Measurements from ENCODE around the gene RAPGEF5. TPM values are rescaled to one million over a fixed set of nuclear protein-coding genes. Genes with fewer than 3 reads are reported as not detected.

RAPGEF5 gene
- total RNA-seq, 1 donor from 2014 or later, result 56.9 TPM

- no peak for DNase-seq (ENCODE audit: low spot score)
Measured at GRCh38 chr7:22192801-22193200, 164.2 kb downstream of the RAPGEF5 start.

DNA sequence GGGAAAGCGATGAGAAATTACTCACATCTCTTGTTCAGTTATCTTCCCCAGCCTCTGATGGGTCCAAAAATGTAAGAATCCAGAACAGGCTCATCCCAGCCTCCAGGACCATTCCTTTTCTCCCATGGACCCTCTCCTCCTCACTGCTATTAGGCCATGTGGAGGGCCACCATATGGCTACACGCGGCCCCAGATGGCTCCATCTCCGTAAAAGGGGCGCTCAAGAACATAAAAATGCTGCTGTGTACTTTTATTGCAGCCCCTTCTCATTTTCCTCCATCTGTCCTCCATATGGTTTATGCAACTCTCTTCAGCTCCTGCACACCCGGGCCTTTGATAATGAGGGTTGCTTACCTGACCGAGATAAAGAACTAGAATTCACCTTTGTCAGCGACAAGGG lies 166.2 kb downstream of the RAPGEF5 start:
- DNase-seq (ENCODE audit: low spot score), result no peak

DNA sequence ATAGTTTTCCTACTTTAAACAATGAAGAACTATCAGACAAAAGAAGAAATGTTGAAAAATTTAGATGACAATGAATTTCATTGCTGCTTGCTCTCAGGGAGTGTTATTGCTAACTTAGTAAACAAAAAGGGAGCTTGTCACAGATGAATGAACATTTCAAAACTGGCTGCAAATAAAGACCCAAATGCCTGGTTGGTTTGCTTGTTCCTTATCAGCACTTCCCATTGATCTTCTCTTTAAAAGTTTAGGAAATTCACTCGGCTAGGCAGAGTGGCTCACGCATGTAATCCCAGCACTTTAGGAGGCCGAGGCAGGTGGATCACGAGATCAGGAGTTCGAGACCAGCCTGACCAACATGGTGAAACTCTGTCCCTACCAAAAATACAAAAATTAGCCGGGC lies 167.2 kb downstream of the RAPGEF5 start:
- DNase-seq (ENCODE audit: low spot score), result no peak

DNA sequence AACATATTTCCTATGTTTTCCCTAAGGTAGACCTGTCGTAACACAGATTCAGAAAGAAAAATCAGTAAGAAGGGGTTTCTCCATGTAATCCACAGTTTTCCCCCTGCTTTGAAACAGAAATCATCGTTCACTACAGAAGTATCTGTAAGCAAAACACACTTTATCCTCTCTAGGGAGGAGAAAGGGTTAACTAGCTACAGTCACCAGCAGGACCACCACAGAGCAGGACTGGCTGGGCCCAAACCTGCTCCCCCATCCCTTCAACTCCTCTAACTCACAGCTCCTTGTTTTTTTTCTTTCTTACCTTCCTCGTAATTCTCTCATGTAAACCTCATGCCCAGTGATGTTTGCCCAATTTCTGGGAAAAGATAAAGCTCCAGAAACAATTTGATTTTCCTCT lies 167.7 kb downstream of the RAPGEF5 start:
- DNase-seq (ENCODE audit: low spot score), result no peak

GRCh38 chr7:22187691-22188348 lies 169.1 kb downstream of the RAPGEF5 start:
- no peak for DNase-seq (ENCODE audit: low spot score)

DNA sequence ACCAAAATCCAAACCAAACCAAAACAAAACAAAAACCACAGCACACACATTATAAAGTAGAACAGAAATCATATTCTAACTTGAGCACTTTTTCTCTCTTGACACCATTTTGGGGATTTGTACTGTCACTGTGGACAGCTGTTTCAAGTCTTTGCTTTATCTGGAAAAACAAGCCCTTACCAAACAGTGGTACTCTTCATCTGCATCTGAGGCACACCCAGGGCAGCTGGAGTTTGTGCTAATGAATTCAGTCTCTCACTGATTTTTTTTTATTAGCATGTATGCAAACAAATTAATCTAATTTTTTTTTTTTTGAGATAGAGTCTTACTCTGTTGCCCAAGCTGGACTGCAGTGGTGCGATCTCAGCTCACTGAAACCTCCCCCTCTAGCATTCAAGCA lies 171.4 kb downstream of the RAPGEF5 start:
- no peak for DNase-seq (ENCODE audit: low spot score)

DNA sequence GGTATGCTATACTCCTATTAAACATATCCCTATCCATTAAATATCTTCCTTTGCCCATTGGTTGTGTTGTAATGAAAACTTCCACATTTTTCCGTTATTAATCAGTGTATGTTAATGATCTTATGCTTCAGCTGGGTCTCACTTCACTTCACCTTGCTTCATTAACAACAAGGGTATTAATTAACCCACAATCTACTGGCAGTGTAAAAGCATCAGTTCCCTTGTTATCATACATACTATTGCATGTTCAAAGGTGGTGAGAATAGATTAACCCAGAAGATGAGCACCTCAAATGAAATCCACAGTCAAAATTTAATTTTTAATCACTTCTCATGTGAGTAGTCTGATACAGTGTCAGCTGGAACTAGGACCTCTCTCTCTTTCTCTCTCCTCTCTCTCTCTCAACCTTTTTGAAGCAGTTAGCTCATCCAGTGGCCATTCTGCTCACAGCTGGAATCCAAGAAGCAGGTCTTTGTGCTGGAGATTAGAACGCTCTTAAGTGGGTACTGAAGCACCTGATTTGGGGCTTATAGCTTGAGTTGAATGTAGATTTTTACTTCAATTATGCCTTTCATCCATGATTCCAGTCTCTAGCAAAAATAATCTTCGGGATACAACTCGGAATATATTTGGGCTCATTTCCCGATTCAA lies 172.3 kb downstream of the RAPGEF5 start:
- no peak for DNase-seq (ENCODE audit: low spot score)

- no peak for DNase-seq (ENCODE audit: low spot score)
Measured at GRCh38 chr7:22183522-22184280, 173.3 kb downstream of the RAPGEF5 start.

- no peak for DNase-seq (ENCODE audit: low spot score)
Measured at GRCh38 chr7:22182149-22182548, 174.8 kb downstream of the RAPGEF5 start.

DNA sequence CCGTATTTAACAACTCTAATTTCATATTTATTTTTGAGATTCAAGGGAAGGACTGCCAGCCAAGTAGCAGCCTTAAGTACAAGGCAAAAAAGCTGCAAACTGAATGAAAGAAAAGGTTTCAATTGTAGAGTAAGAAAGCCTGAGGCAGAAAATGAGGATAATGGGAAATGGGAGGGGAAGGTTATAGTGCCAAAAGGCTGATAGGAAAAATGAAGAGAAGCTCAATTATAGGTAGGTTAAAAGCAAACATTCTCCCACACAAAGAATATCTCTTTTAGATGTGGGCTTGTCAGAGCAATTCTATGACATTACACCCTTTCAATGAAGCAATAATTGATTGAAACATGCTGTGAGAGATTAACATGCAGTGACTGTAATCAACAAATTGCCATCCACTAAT lies 175.3 kb downstream of the RAPGEF5 start:
- no peak for DNase-seq (ENCODE audit: low spot score)

DNA sequence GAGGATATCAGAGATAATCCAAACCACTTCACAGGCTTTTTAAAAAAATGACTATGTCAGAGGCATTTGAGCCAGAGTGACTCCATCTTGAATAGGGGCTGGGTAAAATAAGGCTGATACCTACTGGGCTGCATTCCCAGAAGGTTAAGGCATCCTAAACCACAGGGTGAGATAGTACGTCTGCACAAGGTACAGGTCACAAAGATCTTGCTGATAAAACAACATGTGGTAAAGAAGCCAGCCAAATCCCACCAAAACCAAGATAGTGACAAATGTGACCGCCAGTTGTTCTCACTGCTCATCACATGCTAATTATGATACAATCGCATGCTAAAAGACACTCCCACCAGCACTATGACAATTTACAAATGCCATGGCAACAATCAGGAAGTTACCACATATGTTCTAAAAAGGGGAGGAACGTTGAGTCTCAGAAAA lies 177.5 kb downstream of the RAPGEF5 start:
- DNase-seq (ENCODE audit: low spot score), result no peak

- DNase-seq (ENCODE audit: low spot score), result no peak
Measured at GRCh38 chr7:22178735-22179134, 178.2 kb downstream of the RAPGEF5 start.

DNA sequence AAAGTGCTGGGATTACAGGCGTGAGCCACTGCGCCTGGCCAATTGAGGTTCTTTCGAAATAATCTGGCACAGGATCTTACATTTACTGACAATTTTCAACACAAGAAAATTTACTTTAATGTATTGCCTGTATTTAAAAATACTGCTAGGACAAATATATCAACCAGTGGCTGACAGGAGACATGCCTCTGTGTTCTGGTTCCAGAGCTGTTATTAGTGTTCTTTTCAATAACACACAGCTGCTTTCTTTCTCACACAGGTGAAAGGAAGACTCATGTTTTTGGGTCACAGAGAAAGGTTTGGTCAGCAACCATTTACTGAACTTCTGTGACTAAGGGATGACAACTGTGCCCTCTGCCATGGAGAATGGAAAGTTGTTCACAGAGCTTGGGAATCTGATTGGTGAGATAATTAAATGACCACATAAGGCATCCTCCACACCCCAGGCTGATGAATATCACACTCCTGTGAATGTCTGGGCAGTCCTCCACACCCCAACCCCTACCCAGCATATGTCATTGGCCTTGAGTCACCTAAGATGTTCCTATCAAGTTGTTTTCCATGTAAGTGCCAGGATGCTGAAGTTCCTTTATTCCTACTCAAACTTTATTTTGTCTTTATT lies 180.1 kb downstream of the RAPGEF5 start:
- DNase-seq (ENCODE audit: low spot score), result no peak

- DNase-seq (ENCODE audit: low spot score), result no peak
Measured at GRCh38 chr7:22174574-22174953, 182.4 kb downstream of the RAPGEF5 start.

DNA sequence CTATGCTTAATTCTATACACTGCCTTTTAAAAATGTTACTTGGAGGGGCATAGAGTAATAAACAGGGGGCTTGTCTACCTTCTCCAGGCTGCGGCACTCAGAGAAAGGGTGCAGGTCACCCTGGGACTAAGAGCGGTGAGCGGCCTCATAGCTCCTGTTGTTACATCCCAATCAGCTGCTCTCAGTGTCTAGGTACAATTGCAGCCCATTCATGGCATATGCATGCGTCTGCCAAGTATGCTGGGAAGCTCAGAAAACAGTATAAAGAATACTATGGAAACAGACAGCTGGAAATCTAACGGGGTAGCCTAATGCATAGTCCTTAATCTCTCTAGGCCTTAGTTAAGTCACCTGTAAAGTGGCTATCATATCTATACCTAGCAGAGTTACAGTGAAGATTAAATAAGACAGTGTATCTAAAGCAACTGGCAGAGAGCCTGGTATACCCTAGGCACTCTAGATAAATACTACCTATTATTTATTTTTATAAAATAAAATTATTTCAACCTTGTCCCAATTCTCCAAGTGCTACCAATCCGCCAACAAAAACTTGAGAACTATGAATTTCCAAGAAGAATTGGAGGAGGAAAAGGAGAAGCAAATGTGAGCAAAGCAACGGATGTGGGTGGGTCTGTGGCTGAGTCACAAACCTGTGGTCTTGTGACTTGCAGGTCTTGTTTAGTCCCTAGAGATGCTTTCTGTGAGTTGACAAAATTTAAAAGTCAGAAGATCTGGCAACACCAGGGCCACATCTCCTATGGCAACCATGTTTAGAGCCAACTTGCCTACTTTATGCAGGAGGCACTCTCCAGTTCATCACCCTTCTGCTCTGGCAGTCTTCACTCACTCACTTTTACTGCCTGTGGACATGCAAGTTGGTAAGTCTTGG lies 183.0 kb downstream of the RAPGEF5 start:
- DNase-seq (ENCODE audit: low spot score), result no peak

DNA sequence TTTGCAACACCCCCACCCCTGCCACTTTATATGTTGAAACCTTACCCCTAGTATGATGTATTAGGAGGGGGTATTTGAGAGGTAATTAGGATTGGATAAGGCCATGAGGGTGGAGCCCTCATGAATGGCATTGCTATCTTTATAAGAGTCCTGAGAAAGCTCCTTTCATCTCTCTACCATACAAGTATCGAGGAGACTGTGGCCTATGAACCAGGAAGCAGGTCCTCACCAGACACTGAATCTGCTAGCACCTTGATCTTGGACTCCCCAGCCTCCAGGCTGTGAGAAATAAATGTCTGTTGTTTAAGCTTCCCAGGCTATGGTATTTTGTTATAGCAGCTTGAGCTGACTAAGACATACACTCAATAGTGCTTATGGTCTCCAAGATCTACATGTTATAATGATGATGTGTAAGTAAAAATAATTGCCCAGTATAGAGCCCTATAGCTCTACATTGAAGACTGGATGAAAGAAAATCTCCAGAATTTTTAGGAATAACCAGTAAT lies 188.8 kb downstream of the RAPGEF5 start:
- no peak for DNase-seq (ENCODE audit: low spot score)

DNA sequence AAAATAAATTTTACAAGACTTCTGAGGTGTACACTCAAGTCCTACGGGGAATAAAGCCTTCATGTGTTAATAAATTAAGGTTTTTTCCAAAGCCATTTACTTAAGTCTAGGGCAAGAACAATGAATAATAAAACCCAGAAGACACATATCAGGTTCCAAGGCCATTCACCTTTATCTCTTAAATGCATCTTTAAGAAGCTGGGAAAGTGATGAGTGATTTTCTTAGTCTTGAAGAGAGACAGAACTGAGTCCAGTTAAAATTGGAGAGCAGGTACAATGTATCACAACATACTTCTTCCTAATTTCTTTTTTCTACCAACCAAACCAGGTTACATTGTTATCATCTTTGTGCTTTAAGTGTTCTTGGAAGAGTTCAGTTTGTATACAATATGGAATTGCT lies 189.5 kb downstream of the RAPGEF5 start:
- no peak for DNase-seq (ENCODE audit: low spot score)

- DNase-seq (ENCODE audit: low spot score), result no peak
Measured at GRCh38 chr7:22166928-22167327, 190.0 kb downstream of the RAPGEF5 start.

GRCh38 chr7:22159341-22159740 lies 197.6 kb downstream of the RAPGEF5 start:
- DNase-seq (ENCODE audit: low spot score), result no peak

DNA sequence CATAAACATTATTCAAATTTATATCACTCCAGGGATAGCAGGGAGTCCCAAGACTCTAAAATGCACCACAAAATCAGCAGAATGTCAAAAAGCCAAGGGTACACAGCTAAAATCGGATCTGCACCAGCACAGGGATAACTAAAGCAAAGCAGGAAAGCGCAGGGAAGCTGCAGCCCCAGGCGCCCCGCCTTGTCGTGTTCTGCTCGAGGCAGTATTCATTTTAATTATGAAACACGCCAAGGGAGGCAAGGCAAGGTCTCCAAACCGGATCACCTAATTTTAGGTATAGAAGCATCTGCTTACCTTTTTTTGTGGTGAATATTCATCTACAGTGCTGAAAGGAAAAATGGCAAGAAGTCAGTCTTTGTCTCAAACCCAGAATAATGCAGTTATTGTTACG lies 199.4 kb downstream of the RAPGEF5 start:
- DNase-seq (ENCODE audit: low spot score), result no peak

- no peak for DNase-seq (ENCODE audit: low spot score)
Measured at GRCh38 chr7:22156205-22156604, 200.7 kb downstream of the RAPGEF5 start.

Measured in ureter (tissue), 1 donor.